ENCODE data around the gene COL4A4. TPM values are rescaled to one million over a fixed set of nuclear protein-coding genes. Genes with fewer than 3 reads are reported as not detected.

COL4A4 gene
- total RNA-seq, 2 donors from 2014 or later, result 3.0 to 6.1 TPM

DNA sequence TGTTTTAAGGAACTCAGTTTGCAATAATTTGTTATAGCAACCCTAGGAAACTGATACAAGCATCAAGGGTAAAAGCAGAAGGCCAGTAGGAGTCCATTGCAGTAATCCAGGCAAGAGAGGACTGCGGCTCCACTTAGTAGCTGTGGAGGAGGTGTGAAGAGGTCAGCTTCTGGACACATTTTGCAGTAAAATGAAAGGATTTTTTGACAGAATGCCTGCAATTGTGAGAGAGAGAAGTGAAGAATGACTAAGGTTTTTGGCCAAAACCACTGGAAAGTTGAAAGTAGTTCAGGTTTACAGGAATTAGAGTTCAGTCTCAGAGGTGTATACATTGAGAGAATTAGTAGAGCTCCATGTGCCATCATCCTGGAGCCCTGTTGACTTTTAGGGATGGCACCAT is 198.6 kb downstream of the COL4A4 start:
- no peaks in the 10 kb centered on the region for H3K27me3 ChIP-seq (replicated peaks; ENCODE audit: insufficient read depth)
- no peak for TF ChIP-seq CTCF (IDR thresholded peaks at IDR 0.05)
- TF ChIP-seq POLR2AphosphoS5 (IDR thresholded peaks at IDR 0.05), result no peak
- no peak for TF ChIP-seq POLR2A (IDR thresholded peaks at IDR 0.05)
- 93% methylated on average over 1 of the region's 1 CpG for WGBS
- no peaks in the 10 kb centered on the region for H3K9me3 ChIP-seq
- no peaks in the 10 kb centered on the region for H3K36me3 ChIP-seq
- no peak for DNase-seq (ENCODE audit: low spot score)
- no peaks in the 10 kb centered on the region for H3K4me1 ChIP-seq (replicated peaks)
- intact Hi-C loops (cut with DNase I), result no loop called here
- H3K4me3 ChIP-seq, result no peak overlapping the region
- H3K27ac ChIP-seq, result no peak overlapping the region

DNA sequence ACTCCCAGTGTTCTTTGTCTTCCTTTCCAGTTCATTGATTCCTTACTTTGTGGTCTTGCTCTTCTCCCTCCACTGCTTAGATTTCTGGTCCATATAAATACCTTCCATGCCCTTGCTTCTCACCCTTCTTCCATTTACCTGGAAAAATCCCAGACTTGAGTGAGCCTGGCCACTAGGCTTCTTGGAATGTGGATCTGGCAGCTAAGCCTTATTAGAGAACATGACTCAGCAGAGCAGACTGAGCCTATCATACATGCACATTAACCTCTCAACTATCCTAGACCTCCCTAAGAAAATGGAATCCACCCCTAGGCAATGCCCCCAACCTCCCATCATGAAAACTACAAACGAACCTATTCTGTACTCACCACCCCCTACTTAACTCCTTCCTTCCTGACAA is 200.5 kb downstream of the COL4A4 start:
- WGBS, result 45% methylated on average over 1 of the region's 1 CpG
- no peaks in the 10 kb centered on the region for H3K4me1 ChIP-seq (replicated peaks)
- no peak for TF ChIP-seq POLR2A (IDR thresholded peaks at IDR 0.05)
- no peak for TF ChIP-seq POLR2AphosphoS5 (IDR thresholded peaks at IDR 0.05)
- TF ChIP-seq CTCF (IDR thresholded peaks at IDR 0.05), result no peak
- H3K4me3 ChIP-seq, result no peak overlapping the region
- no peaks in the 10 kb centered on the region for H3K27me3 ChIP-seq (replicated peaks; ENCODE audit: insufficient read depth)
- no peaks in the 10 kb centered on the region for H3K9me3 ChIP-seq
- no peak overlapping the region for H3K27ac ChIP-seq
- intact Hi-C loops (cut with DNase I), result no loop called here
- no peaks in the 10 kb centered on the region for H3K36me3 ChIP-seq
- DNase-seq (ENCODE audit: low spot score), result no peak

DNA sequence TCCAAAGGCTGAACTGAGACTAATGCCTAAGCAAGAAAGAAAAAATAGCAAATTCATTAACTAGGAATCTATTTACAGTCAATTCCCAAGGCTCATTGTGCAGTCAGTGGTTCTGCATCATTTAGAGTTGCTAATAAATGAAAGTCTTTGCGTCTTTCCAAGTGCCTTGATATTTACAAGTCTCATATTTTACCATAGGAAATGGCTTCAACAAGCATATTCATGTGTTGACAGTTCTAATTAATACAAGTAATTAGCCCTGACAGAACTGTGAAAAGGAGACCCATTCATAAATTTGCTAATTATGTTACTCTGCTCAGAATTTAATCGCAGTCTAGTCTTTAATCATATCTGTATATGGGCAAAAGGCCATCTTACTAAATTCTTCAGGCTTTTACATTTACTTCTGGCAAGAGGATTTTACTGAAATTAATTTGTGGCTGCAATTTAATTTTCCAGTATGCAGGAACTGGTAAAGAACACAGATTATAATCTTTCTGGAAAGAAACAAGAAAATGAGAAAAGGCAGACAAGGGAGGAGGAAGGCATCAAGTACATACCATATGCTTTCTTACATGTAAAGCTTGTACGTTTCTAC is 201.7 kb downstream of the COL4A4 start:
- no peak for DNase-seq (ENCODE audit: low spot score)
- Histone ChIP-seq H3K4me1 (replicated peaks) (no peaks in the 10 kb centered on the region), H3K27me3 (replicated peaks; ENCODE audit: insufficient read depth) (no peaks in the 10 kb centered on the region), H3K4me3 (no peak overlapping the region), H3K36me3 (no peaks in the 10 kb centered on the region), H3K27ac (no peak overlapping the region), H3K9me3 (no peaks in the 10 kb centered on the region)
- 85% methylated on average over 3 of the region's 3 CpGs for WGBS
- intact Hi-C loops (cut with DNase I), result no loop called here
- TF ChIP-seq CTCF (IDR thresholded peaks at IDR 0.05) (no peak), POLR2AphosphoS5 (IDR thresholded peaks at IDR 0.05) (no peak), POLR2A (IDR thresholded peaks at IDR 0.05) (no peak)

GRCh38 chr2:226959418-226959817 is 204.6 kb downstream of the COL4A4 start:
- no peak for DNase-seq (ENCODE audit: low spot score)
- intact Hi-C loops (cut with DNase I), result no loop called here
- no peak overlapping the region for H3K4me3 ChIP-seq
- H3K27ac ChIP-seq, result no peak overlapping the region
- H3K9me3 ChIP-seq, result no peaks in the 10 kb centered on the region
- H3K36me3 ChIP-seq, result no peaks in the 10 kb centered on the region
- H3K27me3 ChIP-seq (replicated peaks; ENCODE audit: insufficient read depth), result no peaks in the 10 kb centered on the region
- TF ChIP-seq POLR2A (IDR thresholded peaks at IDR 0.05), result no peak
- TF ChIP-seq CTCF (IDR thresholded peaks at IDR 0.05), result no peak
- TF ChIP-seq POLR2AphosphoS5 (IDR thresholded peaks at IDR 0.05), result no peak
- WGBS, result 94% methylated on average over 1 of the region's 1 CpG
- H3K4me1 ChIP-seq (replicated peaks), result no peaks in the 10 kb centered on the region

- no peaks in the 10 kb centered on the region for H3K36me3 ChIP-seq
- H3K27me3 ChIP-seq (replicated peaks; ENCODE audit: insufficient read depth), result no peaks in the 10 kb centered on the region
- no peak for DNase-seq (ENCODE audit: low spot score)
- no peak overlapping the region for H3K4me3 ChIP-seq
- 84% methylated on average over 1 of the region's 1 CpG for WGBS
- TF ChIP-seq POLR2A (IDR thresholded peaks at IDR 0.05) (no peak), POLR2AphosphoS5 (IDR thresholded peaks at IDR 0.05) (no peak), CTCF (IDR thresholded peaks at IDR 0.05) (no peak)
- no peaks in the 10 kb centered on the region for H3K4me1 ChIP-seq (replicated peaks)
- intact Hi-C loops (cut with DNase I), result no loop called here
- H3K27ac ChIP-seq, result no peak overlapping the region
- H3K9me3 ChIP-seq, result no peaks in the 10 kb centered on the region
Observed at GRCh38 chr2:226956659-226957058, 207.3 kb downstream of the COL4A4 start.

Data from prostate gland (tissue), 2 donors.